ENCODE measurements around the gene GPM6B.

The GPM6B gene

GRCh38 chrX:13836575-13836974 lies 19.7 kb upstream of the GPM6B start:
- TF ChIP-seq, protein P1, sequence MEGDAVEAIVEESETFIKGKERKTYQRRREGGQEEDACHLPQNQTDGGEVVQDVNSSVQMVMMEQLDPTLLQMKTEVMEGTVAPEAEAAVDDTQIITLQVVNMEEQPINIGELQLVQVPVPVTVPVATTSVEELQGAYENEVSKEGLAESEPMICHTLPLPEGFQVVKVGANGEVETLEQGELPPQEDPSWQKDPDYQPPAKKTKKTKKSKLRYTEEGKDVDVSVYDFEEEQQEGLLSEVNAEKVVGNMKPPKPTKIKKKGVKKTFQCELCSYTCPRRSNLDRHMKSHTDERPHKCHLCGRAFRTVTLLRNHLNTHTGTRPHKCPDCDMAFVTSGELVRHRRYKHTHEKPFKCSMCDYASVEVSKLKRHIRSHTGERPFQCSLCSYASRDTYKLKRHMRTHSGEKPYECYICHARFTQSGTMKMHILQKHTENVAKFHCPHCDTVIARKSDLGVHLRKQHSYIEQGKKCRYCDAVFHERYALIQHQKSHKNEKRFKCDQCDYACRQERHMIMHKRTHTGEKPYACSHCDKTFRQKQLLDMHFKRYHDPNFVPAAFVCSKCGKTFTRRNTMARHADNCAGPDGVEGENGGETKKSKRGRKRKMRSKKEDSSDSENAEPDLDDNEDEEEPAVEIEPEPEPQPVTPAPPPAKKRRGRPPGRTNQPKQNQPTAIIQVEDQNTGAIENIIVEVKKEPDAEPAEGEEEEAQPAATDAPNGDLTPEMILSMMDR (IDR thresholded peaks at IDR 0.05; ENCODE audit: low read depth, low read length, missing control alignments) = no peak
- H3K4me3 ChIP-seq (replicated peaks; ENCODE audit: low read depth, low read length) = no peak overlapping the region
- DNase-seq (ENCODE audit: extremely low read depth, low read depth) = no peak

DNA sequence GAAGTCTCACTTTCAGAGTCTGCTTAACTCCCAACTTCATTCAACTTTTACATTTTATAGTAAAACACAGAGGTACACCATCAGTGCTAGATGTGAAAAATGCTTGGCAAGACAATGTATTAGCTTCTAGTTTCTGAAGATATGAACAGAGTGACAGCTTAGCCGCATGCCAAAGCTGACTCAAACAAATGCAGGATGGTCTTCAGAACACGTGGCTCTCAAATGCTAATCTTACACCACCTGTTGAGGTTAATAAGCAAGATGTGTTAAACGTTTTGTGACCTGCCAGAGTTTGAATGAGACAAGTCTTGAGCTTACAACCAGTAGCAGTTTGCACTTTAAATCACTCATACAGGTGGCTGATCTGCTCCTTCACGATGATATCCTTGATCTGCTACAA lies 18.9 kb upstream of the GPM6B start:
- no peak overlapping the region for H3K4me3 ChIP-seq (replicated peaks; ENCODE audit: low read depth, low read length)
- DNase-seq (ENCODE audit: extremely low read depth, low read depth) = no peak
- TF ChIP-seq, protein P1 (IDR thresholded peaks at IDR 0.05; ENCODE audit: low read depth, low read length, missing control alignments) = no peak

- no peak overlapping the region for H3K4me3 ChIP-seq (replicated peaks; ENCODE audit: low read depth, low read length)
- no peak for DNase-seq (ENCODE audit: extremely low read depth, low read depth)
- TF ChIP-seq, protein P1 (IDR thresholded peaks at IDR 0.05; ENCODE audit: low read depth, low read length, missing control alignments) = no peak
Observed at GRCh38 chrX:13834355-13834754, 17.5 kb upstream of the GPM6B start.

GRCh38 chrX:13829983-13830382 lies 13.1 kb upstream of the GPM6B start:
- TF ChIP-seq, protein P1 (IDR thresholded peaks at IDR 0.05; ENCODE audit: low read depth, low read length, missing control alignments) = no peak
- H3K4me3 ChIP-seq (replicated peaks; ENCODE audit: low read depth, low read length) = no peak overlapping the region
- no peak for DNase-seq (ENCODE audit: extremely low read depth, low read depth)

DNA sequence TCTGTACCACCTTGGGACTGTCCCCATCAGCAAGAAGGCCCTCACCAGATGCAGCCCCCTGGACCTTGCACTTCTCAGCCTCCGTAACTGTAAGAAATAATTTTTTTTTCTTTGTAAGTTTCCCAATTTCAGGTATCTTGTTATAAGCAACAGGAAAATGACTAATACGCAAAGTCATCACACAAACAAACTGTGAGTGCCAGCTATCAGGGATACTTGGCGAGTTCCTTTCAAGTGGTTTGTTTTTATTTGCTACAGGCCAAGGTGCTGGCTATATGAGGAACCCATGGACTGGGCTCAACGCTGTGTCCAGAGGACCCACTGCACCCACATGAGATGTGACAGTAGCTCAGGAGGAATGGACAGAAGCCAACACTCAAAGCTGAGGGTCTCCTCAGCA lies 11.5 kb upstream of the GPM6B start:
- TF ChIP-seq, protein P1 (IDR thresholded peaks at IDR 0.05; ENCODE audit: low read depth, low read length, missing control alignments) = no peak
- no peak for DNase-seq (ENCODE audit: extremely low read depth, low read depth)
- H3K4me3 ChIP-seq (replicated peaks; ENCODE audit: low read depth, low read length) = no peak overlapping the region

GRCh38 chrX:13827298-13828090 lies 10.6 kb upstream of the GPM6B start:
- TF ChIP-seq, protein P1 (IDR thresholded peaks at IDR 0.05; ENCODE audit: low read depth, low read length, missing control alignments) = no peak
- H3K4me3 ChIP-seq (replicated peaks; ENCODE audit: low read depth, low read length) = no peak overlapping the region
- no peak for DNase-seq (ENCODE audit: extremely low read depth, low read depth)

- DNase-seq (ENCODE audit: extremely low read depth, low read depth) = no peak
- H3K4me3 ChIP-seq (replicated peaks; ENCODE audit: low read depth, low read length) = no peak overlapping the region
- TF ChIP-seq, protein P1 (IDR thresholded peaks at IDR 0.05; ENCODE audit: low read depth, low read length, missing control alignments) = no peak
Observed at GRCh38 chrX:13826770-13827169, 9.9 kb upstream of the GPM6B start.

All from HFF-Myc (cell line).